ENCODE measurements around the gene AFG3L2. TPM values are rescaled to one million over a fixed set of nuclear protein-coding genes. Genes with fewer than 3 reads are reported as not detected.
"Not testable (repeated sequence)": the region's sequence is repeated elsewhere in the genome, so short reads cannot be mapped to it uniquely, and the experiment has no call there.

The AFG3L2 gene
- total RNA-seq, 5 donors from 2014 or later (not counting 1 experiment from before 2014, with no cell fraction given), result 30.6 to 37.4 (median 36.3) TPM

DNA sequence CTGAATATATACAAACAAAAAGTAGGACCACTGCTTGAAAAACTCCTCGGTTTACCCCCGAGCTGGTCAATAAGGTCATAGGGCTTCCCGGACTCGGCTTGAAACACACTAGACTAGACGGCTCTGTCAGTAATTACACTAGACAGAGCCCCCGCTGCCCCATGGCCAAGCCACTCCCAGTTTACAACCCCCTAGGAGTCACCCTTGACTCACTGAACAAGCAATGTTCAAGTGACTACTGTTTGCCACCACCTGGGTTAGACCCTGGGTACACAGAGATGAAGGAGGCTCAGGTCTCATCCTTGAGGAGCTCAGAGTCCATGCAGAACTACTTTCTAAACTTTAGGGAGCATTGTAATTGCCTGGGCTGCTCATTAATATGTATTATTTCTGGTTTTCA is 17.0 kb upstream of the AFG3L2 start:
- H3K27ac Mint-ChIP-seq, result no peak overlapping the region
- H3K4me3 Mint-ChIP-seq, result no peak overlapping the region
- H3K27me3 ChIP-seq (replicated peaks in 1 of 2; ENCODE audit: control insufficient read depth in 2 of 2, extremely low read depth in 1 of 2, insufficient read depth in 2 of 2, low read length in 1 of 2), result peaks cover 0 to 32% of the 10 kb centered on the region in 2 experiments
- CTCF ChIA-PET, result interaction anchor here (0.5 to 2.2 kb wide), 4 partner anchors 17 to 540 kb away, joined by 3 to 9 read pairs (median 5); partner anchors contain the start of gene AFG3L2 (in 1 of the 2)
- H3K27ac ChIP-seq (ENCODE audit: low read length), result no peak overlapping the region
- H3K36me3 ChIP-seq (ENCODE audit: control insufficient read depth in 2 of 2, extremely low read depth in 1 of 2, insufficient read depth in 1 of 2, low read length in 1 of 2), result no peaks in the 10 kb centered on the region
- H3K9me3 Mint-ChIP-seq, result no peaks in the 10 kb centered on the region
- POLR2A ChIA-PET, result interaction anchor here in 1 of 2 donors (0.7 kb wide), 1 partner anchor 250 kb away, joined by 5 read pairs; no protein-coding TSS in a partner anchor
- H3K4me1 Mint-ChIP-seq, result no peaks in the 10 kb centered on the region
- no peaks in the 10 kb centered on the region for H3K9me3 ChIP-seq
- no peak for DNase-seq
- no peaks in the 10 kb centered on the region for H3K4me1 ChIP-seq (ENCODE audit: control insufficient read depth in 1 of 2, extremely low read depth in 1 of 2, insufficient read depth in 2 of 2, low read length in 2 of 2)
- no peaks in the 10 kb centered on the region for H3K36me3 Mint-ChIP-seq
- no peak for ATAC-seq (replicated peaks in 1 of 4)
- peaks cover 18 to 20% of the 10 kb centered on the region in 2 donors for H3K27me3 Mint-ChIP-seq
- no peak overlapping the region for H3K4me3 ChIP-seq (ENCODE audit: control insufficient read depth in 1 of 2, extremely low read depth in 1 of 2, low read length in 1 of 2)
- 82% methylated on average over 6 of the region's 6 CpGs for WGBS (ENCODE audit: insufficient coverage)

DNA sequence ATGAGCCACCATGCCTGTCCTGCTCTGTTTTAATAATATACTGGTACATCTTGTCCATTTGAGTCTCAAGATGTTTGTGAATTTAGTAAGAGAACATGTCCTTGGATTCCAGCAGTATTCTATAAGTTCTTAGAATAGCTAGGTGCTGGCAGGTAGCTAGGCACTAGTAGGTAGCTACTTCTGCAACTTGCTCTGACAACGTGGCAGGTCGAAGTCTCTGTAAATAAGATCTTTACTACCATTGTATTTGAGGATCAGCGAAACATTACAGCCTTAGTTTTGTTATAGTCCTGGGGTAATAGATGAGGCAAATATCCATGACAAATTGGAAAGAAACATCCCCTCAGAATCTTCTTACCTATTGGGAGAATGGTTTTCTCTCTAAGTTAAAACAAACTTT is 16.5 kb upstream of the AFG3L2 start:
- no peaks in the 10 kb centered on the region for H3K4me1 ChIP-seq (ENCODE audit: control insufficient read depth in 1 of 2, extremely low read depth in 1 of 2, insufficient read depth in 2 of 2, low read length in 2 of 2)
- H3K4me3 ChIP-seq (ENCODE audit: control insufficient read depth in 1 of 2, extremely low read depth in 1 of 2, low read length in 1 of 2), result no peak overlapping the region
- WGBS (ENCODE audit: insufficient coverage), result no CpG with 5 or more reads among the region's 3 CpGs
- no peaks in the 10 kb centered on the region for H3K36me3 ChIP-seq (ENCODE audit: control insufficient read depth in 2 of 2, extremely low read depth in 1 of 2, insufficient read depth in 1 of 2, low read length in 1 of 2)
- no peaks in the 10 kb centered on the region for H3K9me3 ChIP-seq
- Mint-ChIP-seq H3K27ac (no peak overlapping the region), H3K4me3 (no peak overlapping the region), H3K9me3 (no peaks in the 10 kb centered on the region), H3K4me1 (no peaks in the 10 kb centered on the region), H3K27me3 (peaks cover 18 to 20% of the 10 kb centered on the region in 2 donors), H3K36me3 (no peaks in the 10 kb centered on the region)
- CTCF ChIA-PET, result interaction anchor here (0.5 to 3.0 kb wide), 6 partner anchors 16 to 541 kb away, joined by 3 to 10 read pairs (median 6); partner anchors contain the start of gene AFG3L2 (in 1 of the 2)
- POLR2A ChIA-PET, result interaction anchor here in 1 of 2 donors (0.7 kb wide), 1 partner anchor 250 kb away, joined by 5 read pairs; no protein-coding TSS in a partner anchor
- ATAC-seq (replicated peaks in 1 of 4), result no peak
- H3K27ac ChIP-seq (ENCODE audit: low read length), result no peak overlapping the region
- peaks cover 0 to 30% of the 10 kb centered on the region in 2 experiments for H3K27me3 ChIP-seq (replicated peaks in 1 of 2; ENCODE audit: control insufficient read depth in 2 of 2, extremely low read depth in 1 of 2, insufficient read depth in 2 of 2, low read length in 1 of 2)
- no peak for DNase-seq

DNA sequence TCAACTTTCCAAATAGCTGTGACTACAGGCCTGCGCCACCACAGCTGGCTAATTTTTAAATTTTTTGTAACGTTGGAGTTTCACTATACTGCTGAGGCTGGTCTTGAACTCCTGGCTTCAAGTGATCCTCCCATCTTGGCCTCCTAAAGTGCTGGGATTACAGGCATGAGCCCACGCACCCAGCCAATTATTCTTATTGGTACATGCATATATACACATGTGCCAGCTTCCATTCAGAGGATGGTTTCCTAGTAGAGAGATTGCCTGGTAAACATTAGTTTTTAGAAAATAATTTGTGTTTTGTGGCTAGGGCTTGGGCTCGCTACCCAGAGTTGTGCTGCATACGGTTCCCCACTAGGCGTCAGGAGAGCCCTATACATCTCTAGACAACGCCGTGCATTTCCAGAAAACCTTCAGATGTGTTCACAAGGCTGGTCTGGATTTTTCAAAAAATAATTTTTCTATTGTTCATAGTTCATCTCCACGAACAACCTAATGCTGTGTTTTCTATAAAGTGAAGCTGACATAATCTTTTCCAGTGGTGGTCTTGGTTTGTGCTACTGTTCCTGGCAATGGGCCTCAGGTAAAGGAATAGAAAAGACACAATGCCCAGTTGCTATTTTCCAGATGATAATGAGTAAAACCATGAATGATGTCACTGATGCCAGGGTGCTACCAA is 14.6 kb upstream of the AFG3L2 start:
- peak; percentile 86 to 94 (median 87) for ATAC-seq (replicated peaks in 1 of 4)
- ChIA-PET CTCF (interaction anchor here (0.6 to 3.6 kb wide), 10 partner anchors 14 to 768 kb away, joined by 3 to 20 read pairs (median 4); partner anchors contain the start of gene AFG3L2 (in 1 of the 2)), POLR2A (interaction anchor here in 1 of 2 donors (0.7 kb wide), 1 partner anchor 384 kb away, joined by 4 read pairs; no protein-coding TSS in a partner anchor)
- H3K9me3 Mint-ChIP-seq, result no peaks in the 10 kb centered on the region
- WGBS (ENCODE audit: insufficient coverage), result 23% methylated on average over 4 of the region's 9 CpGs
- no peaks in the 10 kb centered on the region for H3K36me3 Mint-ChIP-seq
- Histone ChIP-seq H3K36me3 (ENCODE audit: control insufficient read depth in 2 of 2, extremely low read depth in 1 of 2, insufficient read depth in 1 of 2, low read length in 1 of 2) (no peaks in the 10 kb centered on the region), H3K27me3 (replicated peaks in 1 of 2; ENCODE audit: control insufficient read depth in 2 of 2, extremely low read depth in 1 of 2, insufficient read depth in 2 of 2, low read length in 1 of 2) (peaks cover 0 to 22% of the 10 kb centered on the region in 2 experiments), H3K27ac (ENCODE audit: low read length) (no peak overlapping the region), H3K9me3 (no peaks in the 10 kb centered on the region), H3K4me3 (ENCODE audit: control insufficient read depth in 1 of 2, extremely low read depth in 1 of 2, low read length in 1 of 2) (no peak overlapping the region), H3K4me1 (ENCODE audit: control insufficient read depth in 1 of 2, extremely low read depth in 1 of 2, insufficient read depth in 2 of 2, low read length in 2 of 2) (no peaks in the 10 kb centered on the region)
- H3K27ac Mint-ChIP-seq, result no peak overlapping the region
- peaks cover 9 to 12% of the 10 kb centered on the region in 2 donors for H3K27me3 Mint-ChIP-seq
- no peaks in the 10 kb centered on the region for H3K4me1 Mint-ChIP-seq
- peak in 27 of 35 experiments; percentile 19 to 74 (median 38) for DNase-seq
- no peak overlapping the region for H3K4me3 Mint-ChIP-seq

DNA sequence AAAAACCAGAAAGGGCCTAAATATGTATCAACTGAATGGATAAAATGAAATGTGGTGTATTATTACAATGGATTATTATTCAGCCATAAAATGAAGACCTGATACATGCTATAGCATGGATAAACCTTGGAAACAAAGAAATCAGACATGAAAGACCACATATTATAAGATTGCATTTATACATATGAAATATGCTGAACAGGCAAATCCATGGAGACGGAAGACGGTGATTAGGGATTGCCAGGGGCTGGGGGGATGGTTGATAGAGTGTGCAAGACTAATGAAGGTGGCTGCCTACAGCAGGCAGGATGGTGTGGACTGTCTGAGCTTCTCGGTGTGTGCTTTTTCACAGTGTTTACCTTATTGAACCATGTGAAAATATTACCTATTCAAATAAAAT is 11.4 kb upstream of the AFG3L2 start:
- Mint-ChIP-seq H3K27ac (no peak overlapping the region), H3K4me1 (no peaks in the 10 kb centered on the region), H3K27me3 (peaks cover 0 to 2% of the 10 kb centered on the region in 2 donors), H3K9me3 (no peaks in the 10 kb centered on the region), H3K36me3 (no peaks in the 10 kb centered on the region), H3K4me3 (no peak overlapping the region)
- POLR2A ChIA-PET, result interaction anchor here in 1 of 2 donors (0.5 kb wide), 1 partner anchor 560 kb away, joined by 3 read pairs; no protein-coding TSS in a partner anchor
- Histone ChIP-seq H3K4me1 (ENCODE audit: control insufficient read depth in 1 of 2, extremely low read depth in 1 of 2, insufficient read depth in 2 of 2, low read length in 2 of 2) (no peaks in the 10 kb centered on the region), H3K27me3 (replicated peaks in 1 of 2; ENCODE audit: control insufficient read depth in 2 of 2, extremely low read depth in 1 of 2, insufficient read depth in 2 of 2, low read length in 1 of 2) (no peaks in the 10 kb centered on the region), H3K27ac (ENCODE audit: low read length) (no peak overlapping the region), H3K4me3 (ENCODE audit: control insufficient read depth in 1 of 2, extremely low read depth in 1 of 2, low read length in 1 of 2) (no peak overlapping the region), H3K36me3 (ENCODE audit: control insufficient read depth in 2 of 2, extremely low read depth in 1 of 2, insufficient read depth in 1 of 2, low read length in 1 of 2) (no peaks in the 10 kb centered on the region), H3K9me3 (no peaks in the 10 kb centered on the region)
- CTCF ChIA-PET, result no interaction called here
- WGBS (ENCODE audit: insufficient coverage), result no CpG with 5 or more reads among the region's 3 CpGs
- DNase-seq, result no peak
- no peak for ATAC-seq (replicated peaks in 1 of 4)

DNA sequence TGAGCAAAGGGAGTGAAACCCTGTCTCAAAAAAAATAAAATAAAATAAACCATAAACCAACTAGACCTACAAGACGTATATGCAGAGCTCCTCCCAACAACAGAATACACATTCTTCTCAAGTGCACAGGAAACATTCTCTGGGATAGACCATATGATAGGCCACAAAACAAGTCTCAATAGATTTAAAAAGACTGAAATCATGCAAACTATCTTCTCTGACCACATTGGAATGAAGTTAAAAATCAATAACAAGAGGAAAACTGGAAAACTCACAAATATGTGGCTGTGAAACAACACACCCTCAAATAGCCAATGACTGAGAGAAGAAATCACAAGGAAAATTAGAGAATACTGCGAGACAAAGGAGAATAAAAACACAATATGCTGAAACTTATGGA is 7.2 kb upstream of the AFG3L2 start:
- Histone ChIP-seq H3K4me3 (ENCODE audit: control insufficient read depth in 1 of 2, extremely low read depth in 1 of 2, low read length in 1 of 2) (no peak overlapping the region), H3K27ac (ENCODE audit: low read length) (no peak overlapping the region), H3K27me3 (replicated peaks in 1 of 2; ENCODE audit: control insufficient read depth in 2 of 2, extremely low read depth in 1 of 2, insufficient read depth in 2 of 2, low read length in 1 of 2) (no peaks in the 10 kb centered on the region), H3K4me1 (ENCODE audit: control insufficient read depth in 1 of 2, extremely low read depth in 1 of 2, insufficient read depth in 2 of 2, low read length in 2 of 2) (no peaks in the 10 kb centered on the region), H3K9me3 (no peaks in the 10 kb centered on the region), H3K36me3 (ENCODE audit: control insufficient read depth in 2 of 2, extremely low read depth in 1 of 2, insufficient read depth in 1 of 2, low read length in 1 of 2) (no peaks in the 10 kb centered on the region)
- no peaks in the 10 kb centered on the region for H3K27me3 Mint-ChIP-seq
- H3K4me1 Mint-ChIP-seq, result no peaks in the 10 kb centered on the region
- H3K9me3 Mint-ChIP-seq, result no peaks in the 10 kb centered on the region
- DNase-seq (no peak), ATAC-seq (replicated peaks in 1 of 4) (no peak)
- ChIA-PET POLR2A (interaction anchor here in 1 of 2 donors (0.7 kb wide), 1 partner anchor 331 kb away, joined by 3 read pairs; no protein-coding TSS in a partner anchor), CTCF (interaction anchor here in 1 of 2 donors (0.6 to 1.0 kb wide), 2 partner anchors 284 to 564 kb away, joined by 3 to 5 read pairs; partner anchors contain the start of gene SEH1L)
- no peak overlapping the region for H3K4me3 Mint-ChIP-seq
- WGBS (ENCODE audit: insufficient coverage), result 67% methylated on average over 1 of the region's 2 CpGs
- H3K36me3 Mint-ChIP-seq, result no peaks in the 10 kb centered on the region
- H3K27ac Mint-ChIP-seq, result no peak overlapping the region

DNA sequence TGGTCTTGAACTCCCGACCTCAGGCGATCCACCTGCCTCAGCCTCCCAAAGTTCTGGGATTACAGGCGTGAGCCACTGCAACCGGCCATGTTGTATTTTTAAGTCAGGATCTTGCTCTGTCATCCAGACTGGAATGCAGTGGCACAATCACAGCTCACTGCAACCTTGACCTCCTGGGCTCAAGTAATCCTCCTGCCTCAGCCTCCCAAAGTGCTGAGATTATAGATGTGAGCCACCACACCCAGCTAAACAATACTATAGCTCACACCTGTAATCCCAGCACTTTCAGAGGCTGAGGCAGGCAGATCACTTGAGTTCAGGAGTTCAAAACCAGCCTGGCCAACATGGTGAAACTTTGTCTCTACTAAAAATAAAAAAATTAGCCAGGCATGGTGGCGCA is 6.7 kb upstream of the AFG3L2 start:
- not testable (repeated sequence) for H3K9me3 ChIP-seq; H3K4me3 ChIP-seq (ENCODE audit: control insufficient read depth in 1 of 2, extremely low read depth in 1 of 2, low read length in 1 of 2); H3K27ac ChIP-seq (ENCODE audit: low read length); H3K27me3 ChIP-seq (replicated peaks in 1 of 2; ENCODE audit: control insufficient read depth in 2 of 2, extremely low read depth in 1 of 2, insufficient read depth in 2 of 2, low read length in 1 of 2); H3K4me3 Mint-ChIP-seq; H3K27ac Mint-ChIP-seq; H3K9me3 Mint-ChIP-seq; H3K27me3 Mint-ChIP-seq; H3K36me3 Mint-ChIP-seq; DNase-seq; H3K36me3 ChIP-seq (ENCODE audit: control insufficient read depth in 2 of 2, extremely low read depth in 1 of 2, insufficient read depth in 1 of 2, low read length in 1 of 2); ATAC-seq (replicated peaks in 1 of 4); H3K4me1 Mint-ChIP-seq; H3K4me1 ChIP-seq (ENCODE audit: control insufficient read depth in 1 of 2, extremely low read depth in 1 of 2, insufficient read depth in 2 of 2, low read length in 2 of 2)
- ChIA-PET POLR2A (interaction anchor here in 1 of 2 donors (0.7 kb wide), 1 partner anchor 332 kb away, joined by 3 read pairs; no protein-coding TSS in a partner anchor), CTCF (interaction anchor here in 1 of 2 donors (0.6 to 1.0 kb wide), 3 partner anchors 285 to 587 kb away, joined by 3 to 7 read pairs (median 5); partner anchors contain the start of gene SEH1L)
- WGBS (ENCODE audit: insufficient coverage), result 100% methylated on average over 1 of the region's 5 CpGs

All from T-cell (primary cell).